Hematopoietic multipotent progenitor cell treated with erythropoietin and hydrocortisone succinate and interleukin-3 and kit ligand, for 17 days (in vitro differentiated cells): ENCODE data around the gene CEP72.
"Not testable (repeated sequence)": the region's sequence is repeated elsewhere in the genome, so short reads cannot be mapped to it uniquely, and the experiment has no call there.

Experiments used
- DNase-seq: peaks from one replicate; pipeline ENCODE4 v3.0.0-alpha.2; 2015; ENCODE audit warnings: low spot score

CEP72 gene

DNA sequence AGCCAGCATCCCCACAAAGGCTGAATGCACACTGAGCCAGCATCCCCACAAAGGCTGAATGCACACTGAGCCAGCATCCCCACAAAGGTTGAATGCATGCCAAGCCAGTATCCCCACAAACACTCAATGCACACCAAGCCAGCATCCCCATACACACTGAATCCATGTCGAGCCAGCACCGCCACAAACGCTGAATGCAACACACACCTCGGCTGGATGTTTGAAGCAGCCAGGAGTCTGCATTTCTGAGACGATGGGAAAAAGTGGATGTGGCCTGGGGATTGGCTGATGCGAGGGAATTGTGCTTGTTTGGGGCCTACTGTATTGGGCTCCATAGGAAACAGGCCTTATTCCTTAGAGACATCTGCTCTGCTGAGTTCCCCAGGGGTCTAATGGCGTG, 30.9 kb upstream of the CEP72 start:
- no peak for DNase-seq

DNA sequence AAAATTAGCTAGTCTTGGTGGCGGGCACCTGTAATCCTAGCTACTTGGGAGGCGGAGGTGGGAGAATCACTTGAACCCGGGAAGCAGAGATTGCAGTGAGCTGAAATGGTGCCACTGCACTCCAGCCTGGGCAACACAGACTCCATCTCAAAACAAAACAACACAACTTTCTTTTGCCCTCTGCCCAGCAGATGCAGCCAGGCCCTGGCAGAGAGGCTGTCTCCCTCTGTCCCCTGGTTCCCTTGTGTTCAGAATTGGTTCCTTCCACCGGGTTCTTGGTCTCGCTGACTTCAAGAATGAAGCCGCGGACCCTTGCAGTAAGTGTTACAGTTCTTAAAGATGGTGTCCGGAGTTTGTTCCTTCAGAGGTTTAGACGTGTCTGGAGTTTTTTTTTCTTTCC, 30.2 kb upstream of the CEP72 start:
- no peak for DNase-seq

DNA sequence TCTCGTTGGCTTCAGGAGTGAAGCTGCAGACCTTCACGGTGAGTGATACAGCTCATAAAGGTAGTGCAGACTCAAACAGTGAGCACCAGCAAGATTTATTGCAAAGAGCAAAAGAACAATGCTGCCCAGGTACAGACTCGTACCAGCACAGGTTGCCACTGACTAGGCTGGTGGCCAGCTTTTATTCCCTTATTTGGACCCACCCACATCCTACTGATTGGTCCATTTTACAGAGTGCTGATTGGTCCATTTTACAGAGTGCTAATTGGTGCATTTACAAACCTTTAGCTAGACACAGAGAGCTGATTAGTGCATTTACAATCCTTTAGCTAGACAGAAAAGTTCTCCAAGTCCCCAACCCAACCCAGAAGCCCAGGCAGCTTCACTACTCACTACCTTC, 29.7 kb upstream of the CEP72 start:
- DNase-seq, result not testable (repeated sequence)

DNA sequence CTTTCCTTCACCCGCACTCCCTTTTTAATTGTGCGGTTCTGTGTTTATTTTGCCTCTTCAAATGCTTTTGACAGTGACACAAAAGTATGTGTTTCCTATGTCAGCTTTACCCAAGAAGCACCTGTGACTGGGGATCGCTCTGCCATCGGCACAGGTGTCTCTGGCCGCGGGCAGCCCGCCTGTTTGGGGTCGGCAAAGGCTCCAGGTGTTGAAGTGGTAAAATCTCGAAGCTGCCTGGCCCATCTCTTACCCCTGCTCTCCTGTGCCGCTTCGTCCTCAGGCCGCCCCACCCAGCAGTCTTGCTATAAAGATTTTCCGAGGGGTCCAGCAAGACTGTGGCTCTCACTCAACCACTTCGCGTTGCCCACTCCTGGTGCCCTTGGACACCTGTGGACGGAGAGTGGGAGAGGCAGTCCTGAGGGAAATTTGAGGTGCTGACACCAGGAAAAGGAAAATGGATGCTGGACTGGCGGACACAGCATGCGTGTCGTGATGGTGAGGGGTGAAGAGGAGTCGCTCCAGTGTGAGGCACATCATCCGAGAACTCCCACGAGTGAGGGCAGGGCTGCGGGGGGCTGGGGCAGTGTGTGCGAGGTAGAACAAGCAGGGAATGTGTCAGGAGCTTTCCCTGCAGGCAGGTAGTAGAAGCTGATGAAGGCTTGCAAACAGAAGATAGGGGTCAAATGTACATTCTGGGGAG, 29.1 kb upstream of the CEP72 start:
- no peak for DNase-seq

DNA sequence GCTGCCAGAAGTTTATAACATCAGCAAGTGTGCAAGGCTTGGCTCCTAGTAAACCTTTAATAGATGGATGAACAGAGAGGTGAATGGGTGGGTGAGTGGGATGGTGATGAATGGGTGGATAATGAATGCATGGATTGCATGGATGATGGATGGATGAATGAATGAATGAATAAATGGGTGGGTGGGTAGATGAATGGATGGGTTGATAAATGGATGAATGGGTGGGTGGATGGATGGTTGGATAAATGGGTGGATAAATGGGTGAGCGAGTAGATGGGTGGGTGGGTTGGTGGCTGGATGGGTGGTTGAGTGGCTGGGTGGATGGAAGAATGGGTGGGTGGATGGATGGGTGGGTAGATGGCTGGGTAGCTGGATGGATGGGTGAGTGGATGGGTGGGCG, 28.5 kb upstream of the CEP72 start:
- DNase-seq, result no peak

DNA sequence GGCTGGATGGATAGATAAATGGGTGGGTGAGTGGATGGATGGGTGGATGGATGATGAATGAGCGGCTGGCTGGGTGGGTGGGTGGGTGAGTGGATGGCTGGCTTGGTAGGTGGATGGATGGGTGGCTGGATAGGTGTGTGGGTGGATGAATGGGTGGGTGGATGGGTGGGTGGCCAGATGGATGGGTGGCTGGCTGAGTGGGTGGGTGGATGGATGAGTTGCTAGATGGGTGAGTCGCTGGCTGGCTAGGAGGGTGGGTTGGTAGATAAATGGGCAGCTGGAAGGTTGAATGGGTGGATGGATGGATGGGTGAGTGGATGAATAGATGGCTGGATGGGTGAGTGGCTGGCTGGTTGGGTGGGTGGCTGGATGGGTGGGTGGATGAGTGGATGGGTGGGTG, 27.9 kb upstream of the CEP72 start:
- DNase-seq, result no peak

DNA sequence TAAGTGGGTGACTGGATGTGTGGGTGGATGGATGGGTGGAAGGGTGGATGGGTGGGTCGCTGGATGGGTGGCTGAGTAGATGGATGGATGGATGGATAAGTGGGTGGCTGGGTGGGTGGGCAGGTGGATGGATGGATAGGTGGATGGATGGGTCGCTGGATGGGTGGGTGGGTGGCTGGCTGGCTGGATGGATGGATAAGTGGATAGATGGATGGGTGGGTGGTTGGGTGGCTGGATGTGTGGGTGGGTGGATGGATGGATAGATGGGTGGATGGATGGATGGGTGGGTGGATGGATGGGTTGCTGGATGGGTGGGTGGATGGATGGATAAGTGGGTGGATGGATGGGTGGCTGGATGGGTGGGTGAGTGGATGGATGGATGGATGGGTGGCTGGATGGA, 27.3 kb upstream of the CEP72 start:
- DNase-seq, result no peak

DNA sequence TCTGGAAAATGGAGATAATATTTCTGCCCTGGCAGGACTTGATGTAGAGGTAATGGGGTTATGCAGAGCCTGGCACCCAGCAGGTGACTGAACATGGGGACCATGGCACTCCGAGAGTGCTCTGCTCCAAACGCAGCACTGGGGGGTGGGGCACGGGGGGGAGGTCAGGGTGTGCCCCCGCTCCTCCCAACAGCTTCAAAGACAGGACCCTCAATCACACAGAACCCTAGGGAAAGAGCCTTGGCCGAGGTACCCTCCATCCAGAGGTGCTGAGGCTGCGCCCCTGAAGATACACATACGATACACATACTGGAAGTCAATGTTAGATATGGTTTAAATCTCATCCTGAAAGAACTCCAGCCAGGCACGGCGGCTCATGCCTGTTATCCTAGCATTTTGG, 26.6 kb upstream of the CEP72 start:
- no peak for DNase-seq

DNA sequence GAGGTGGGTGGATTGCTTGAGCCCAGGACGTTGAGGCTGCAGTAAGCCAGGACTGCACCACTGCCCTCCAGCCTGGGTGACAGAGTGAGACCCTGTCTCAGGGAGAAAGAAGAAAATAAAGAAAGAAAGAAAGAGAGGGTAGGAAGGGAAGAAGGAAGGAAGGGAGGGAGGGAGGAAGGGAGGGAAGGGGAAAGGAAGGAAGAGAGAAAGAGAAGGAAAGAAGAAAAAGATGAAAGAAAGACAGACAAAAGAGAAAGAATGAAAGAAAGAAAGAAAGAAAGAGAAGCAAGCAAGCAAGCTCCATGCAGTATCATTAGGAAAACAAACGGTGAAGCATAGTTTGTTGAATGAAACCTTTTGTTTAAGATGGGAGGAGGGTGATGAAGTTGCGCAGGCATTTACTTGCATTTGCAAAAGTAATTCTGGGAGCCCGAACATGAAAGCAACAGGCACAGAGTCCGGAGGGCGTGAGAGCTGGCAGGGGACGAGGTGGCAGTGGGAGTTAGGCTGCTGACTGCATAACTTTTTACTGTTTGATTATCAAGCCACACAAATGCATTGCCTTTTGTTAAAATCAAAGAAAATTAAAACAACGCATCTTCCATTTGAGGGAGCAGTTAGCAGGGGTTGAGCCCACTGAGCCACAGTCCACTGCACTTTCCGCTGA, 26.0 kb upstream of the CEP72 start:
- DNase-seq, result no peak

DNA sequence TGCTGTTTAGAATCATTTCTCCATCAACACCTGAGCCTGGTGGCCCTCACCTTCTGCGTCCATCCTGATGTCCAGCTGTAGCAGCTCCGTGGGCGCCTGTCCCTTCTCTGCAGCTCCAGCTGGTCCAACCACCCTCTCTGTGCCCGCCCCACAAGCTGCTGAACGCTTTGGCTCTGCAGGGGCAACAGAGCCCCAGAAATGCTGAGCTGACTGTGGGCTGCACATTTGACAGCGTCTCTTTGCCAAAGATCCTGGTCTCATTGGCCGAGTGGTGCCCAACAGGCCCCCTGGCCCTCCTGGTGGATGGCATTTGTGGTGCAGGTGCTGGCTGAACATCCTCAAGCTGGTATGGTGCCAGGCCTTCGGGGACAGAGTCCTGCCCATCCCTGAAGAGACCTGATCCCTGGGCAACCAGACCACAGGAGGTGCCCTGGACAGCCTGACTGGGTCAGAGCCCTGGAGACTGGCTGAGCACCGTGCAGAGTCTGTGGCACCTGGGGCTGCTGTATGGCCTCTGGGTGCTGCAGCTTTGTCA, 25.3 kb upstream of the CEP72 start:
- no peak for DNase-seq

DNA sequence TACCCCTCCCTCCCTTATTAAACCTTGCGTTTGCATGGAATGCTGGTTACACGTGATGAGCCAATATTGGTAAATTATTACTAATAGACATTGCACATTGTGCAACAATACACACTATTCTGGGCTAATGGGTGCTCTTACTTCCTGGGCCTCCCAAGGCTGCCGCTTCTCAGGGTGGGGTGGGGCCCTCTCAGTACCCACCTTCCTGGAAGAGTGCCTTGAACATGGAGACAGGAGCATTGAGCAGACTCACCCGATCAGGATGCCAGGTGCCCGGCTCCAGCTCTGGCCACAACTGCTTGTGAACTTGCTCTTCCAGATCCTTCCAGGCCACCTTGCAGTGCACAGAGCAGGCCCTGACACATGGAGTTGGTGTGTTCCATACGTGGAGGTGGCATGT, 24.7 kb upstream of the CEP72 start:
- DNase-seq, result no peak

DNA sequence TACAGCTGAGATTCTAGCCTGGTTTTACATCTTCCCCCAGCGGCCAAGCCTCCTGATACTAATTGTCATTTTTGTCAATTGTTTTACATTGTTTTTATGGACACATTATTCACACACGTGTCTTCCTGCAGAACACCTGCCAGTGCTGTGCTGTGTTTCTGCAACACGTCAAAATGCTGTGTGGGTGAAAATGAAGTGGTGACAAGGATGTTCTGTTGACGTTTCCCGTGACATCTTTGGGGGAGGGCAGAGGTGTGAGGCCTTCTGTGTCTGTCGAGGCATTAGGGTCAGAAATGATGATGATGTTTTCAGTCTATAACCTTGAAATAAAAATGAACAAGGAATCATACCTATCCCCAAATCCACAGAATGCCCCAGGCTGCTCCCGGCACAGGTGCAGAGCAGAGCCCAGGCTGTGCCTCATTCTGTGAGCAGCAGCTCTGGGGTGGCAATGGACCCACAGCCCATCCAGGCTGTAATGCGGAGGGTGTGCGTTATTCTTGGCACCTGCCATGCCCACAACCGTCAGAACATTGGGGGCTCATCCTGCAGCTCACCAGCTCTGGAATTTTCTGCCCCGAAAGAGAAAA, 23.6 kb upstream of the CEP72 start:
- DNase-seq, result no peak

DNA sequence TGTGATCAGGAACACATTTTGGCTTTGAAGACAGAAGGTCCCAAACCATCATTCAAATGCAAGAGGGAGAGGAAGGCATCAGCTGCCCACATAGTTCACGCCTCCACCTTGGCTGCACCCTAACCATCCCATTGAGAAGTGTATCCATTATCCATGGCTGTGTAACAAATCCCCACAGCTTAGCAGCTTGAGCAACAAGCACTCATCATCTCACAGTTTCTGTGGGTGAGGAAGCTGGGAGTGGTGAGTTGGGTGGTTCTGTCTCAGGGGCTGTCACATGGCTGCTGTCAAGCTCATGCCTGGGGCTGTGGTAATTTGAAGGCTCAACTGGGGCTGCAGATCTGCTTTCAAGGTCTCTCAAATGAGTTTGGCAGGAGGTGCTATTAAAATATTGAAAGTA, 23.0 kb upstream of the CEP72 start:
- DNase-seq, result no peak

DNA sequence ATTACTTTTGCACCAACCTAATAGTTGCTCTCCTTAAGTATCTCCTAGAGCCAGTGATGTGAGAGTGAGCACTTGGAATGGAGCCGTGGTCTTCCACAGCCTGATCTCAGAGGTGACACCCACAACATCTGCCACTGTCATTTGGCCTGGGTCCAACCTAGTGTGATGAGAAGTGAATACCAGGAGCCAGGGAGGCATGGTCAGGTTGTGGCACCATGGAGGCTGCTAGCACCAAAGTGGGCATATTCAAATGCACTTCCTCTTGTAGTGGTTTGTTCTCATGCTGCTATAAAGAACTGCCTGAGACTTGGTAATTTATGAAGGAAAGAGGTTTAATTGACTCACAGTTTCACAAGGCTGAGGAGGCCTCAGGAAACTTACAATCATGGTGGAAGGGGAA, 22.6 kb upstream of the CEP72 start:
- no peak for DNase-seq

DNA sequence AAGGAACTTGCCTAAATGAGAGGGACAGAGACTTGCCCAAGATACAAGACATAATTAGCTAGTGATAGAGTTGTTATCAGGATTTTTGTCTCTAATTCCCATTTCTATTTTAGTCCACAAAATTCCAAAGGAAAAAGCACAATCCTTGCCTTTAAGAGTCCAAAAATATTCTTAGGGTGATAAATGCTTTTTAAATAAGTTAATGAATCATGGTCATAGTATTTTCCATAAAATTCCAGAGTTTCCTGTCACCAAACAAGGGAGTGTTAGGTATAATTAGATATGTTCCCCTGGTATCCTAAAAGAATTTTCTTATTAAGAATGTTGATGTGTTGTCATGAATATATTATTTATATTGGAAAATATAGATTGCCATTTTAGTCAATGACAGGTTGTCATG, 21.8 kb upstream of the CEP72 start:
- no peak for DNase-seq

DNA sequence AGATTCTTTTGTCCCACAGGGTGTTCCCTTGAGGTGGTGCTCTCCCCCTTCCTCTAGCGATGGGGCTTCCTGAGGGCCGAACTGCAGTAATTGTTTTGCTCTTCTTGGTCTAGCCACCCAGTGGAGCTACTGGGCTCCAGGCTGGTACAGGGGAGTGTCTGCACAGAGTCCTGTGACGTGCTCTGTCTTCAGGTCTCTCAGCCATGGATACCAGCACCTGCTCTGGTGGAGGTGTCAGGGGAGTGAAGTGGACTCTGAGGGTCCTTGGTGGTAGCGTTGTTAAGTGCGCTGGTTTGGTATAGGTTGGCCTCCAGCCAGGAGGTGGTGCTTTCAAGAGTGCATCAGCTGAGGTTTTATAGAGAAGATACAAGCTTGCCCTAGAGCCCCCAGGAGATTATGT, 20.4 kb upstream of the CEP72 start:
- no peak for DNase-seq

DNA sequence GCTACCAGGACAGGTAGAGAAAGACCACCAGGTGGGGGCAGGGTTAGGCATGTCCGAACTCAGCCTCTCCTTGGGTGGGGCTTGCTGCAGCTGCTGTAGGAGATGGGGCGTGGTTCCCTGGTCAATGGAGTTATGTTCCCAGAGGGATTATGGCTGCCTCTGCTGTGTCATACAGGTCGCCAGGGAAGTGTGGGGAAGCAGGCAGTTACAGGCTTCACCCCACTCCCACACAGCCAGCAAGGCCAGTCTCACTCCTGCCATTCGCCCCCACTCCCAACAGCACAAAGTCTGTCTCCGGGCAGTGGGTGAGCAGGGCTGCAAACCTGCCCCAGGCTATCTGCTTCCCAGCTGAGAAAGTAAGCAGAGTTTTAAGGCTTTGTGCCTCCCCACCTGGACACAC, 20.0 kb upstream of the CEP72 start:
- DNase-seq, result no peak

DNA sequence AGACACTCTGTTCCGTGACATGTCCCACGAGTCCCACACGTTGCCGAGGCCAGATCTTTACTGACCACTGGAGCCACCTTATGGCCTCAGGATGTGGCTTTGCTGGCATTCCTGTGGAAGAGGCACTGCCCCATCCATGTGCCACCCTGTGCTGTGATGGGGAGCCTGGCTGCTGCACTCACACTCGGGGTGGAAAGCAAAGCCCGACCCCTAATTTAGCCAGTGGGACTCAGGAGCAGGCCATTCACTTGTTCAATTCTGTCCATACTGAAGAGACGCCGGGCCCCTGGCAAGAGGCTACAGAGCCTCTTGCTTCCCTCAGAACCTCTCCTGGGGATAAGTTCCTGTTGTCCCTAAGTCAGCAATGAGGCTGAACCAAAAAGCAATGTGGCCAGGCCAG, 18.6 kb upstream of the CEP72 start:
- DNase-seq, result no peak

DNA sequence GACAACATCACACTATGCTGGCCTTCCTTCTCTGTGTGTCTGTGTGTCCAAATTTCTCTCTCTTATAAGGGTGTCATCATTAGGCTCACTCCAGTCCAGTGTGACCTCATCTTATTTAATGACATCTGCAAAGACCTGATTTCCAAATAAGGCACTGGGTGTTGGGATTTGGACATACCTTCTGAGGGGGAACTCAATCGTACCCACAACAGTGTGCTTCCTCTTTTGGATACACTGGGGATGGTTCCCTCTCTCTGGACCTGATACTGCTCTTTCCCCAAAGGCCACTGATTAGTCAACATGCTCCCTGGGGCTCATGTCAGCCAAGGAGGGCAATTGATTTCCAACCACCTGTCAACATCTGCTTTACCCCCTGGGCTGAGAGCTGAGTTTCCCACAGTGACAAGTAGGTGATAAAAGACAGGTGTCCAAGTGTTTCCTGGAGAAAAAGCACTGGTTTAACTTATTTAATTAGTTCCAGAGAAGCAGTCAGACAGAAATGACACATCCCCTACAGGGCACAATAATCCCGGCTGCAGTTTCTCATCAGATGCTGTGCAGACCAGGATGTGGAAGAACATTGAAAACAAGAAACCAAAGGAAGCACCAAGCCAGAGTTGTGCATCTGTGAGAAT, 17.8 kb upstream of the CEP72 start:
- no peak for DNase-seq

DNA sequence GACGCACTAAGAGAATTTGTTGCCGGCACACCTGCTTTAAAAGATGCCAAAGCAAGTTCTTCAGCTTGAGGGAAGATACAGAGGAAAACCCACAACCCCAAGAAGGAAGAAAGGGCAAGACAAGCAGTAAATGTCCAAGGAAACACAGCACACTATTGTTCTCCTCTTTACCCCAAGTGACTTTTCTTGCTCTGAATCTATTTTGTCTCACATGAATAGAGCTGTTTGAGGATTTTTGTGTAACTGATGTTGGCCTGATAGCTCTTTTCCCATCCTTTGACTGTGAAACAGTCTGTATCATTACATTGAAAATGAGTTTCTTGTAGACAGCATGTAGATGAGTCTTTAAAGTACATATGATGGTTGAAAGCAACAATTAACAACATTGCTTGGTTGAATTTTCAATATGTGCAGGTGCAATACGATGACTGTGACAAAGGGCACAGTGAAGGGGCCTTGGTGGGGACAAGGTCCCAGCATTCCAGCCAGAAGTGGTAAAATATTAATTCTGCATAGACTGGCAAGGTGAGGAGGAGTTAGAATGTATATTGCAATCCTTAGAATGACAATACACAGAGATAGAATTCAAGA, 16.8 kb upstream of the CEP72 start:
- DNase-seq, result no peak

DNA sequence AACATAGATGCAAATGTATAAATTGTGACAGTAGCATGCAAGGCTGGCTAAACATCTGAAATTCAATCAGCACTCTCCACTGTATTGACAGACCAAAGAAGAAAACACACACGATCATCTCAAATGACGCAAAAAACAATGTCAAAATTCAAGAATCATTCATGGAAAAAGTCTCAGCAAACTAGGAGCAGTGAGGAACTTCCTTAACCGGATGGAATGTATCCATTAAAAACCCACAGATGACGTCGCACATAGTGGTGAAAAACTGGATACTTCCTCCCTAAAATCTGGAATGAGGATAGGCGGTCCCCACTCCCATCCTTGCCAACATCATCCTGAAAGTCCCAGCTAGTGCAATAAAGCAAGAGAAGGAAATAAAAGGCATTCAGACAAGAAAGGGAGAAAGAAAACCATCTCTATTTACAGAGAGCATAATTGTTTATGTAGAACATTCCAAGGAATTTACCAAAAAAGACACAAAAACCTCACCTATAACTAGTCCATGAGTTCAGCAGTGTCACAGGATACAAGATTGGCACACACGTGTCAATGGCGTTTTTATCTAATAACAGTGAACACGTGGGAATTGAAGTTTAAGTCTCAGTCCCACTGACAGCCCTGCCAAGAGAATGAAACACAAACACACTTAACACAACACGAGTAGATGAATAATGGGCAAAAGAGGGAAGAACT, 14.1 kb upstream of the CEP72 start:
- DNase-seq, result no peak

DNA sequence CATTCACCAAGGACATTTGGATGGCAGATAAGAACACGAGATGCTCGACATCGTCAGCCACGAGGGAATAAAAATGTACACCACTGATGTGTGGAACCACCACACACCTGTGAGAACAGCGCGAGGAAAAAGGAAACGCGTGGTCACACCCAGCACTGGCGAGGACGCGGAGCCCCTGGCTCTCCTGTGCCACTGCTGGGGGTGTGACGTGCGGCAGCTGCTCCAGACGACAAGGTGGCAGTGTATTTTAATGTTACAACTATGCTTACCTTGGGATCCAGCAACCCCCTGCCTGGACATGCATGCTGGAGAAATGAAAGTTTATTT, 13.6 kb upstream of the CEP72 start:
- no peak for DNase-seq
